Pancreas (tissue), 10 donors: ENCODE data around the gene RANBP3. TPM values are rescaled to one million over a fixed set of nuclear protein-coding genes. Genes with fewer than 3 reads are reported as not detected.

Source experiments
- ATAC-seq, 4 donors: fragments of 200-7000 bp; cut with Tn5 transposase; one replicate each; pipeline versions ENCODE4 v1.8.0 to v1.9.1; 2020; ENCODE audit warnings: mild to moderate bottlenecking in 4 of 4, moderate library complexity in 4 of 4
- DNase-seq, 6 donors: peaks; one replicate each; pipeline ENCODE4 v3.0.0-alpha.2; 2020
- FAIRE-seq: peaks from 2 replicates; lab custom pipeline; 2012; peaks lifted over from hg19 to GRCh38; lab: Jason Lieb, UNC
- H3K27ac ChIP-seq, 4 donors: fragments of 200-600 bp; sonication (generic); 1 replicate in 3 of 4; 2 replicates in 1 of 4; pipeline versions ENCODE4 v1.5.0 to v1.8.0; 2020
- H3K27me3 ChIP-seq, 4 donors: fragments of 200-600 bp; one replicate each; pipeline ENCODE4 v1.8.0; 2021
- H3K36me3 ChIP-seq, 3 donors: fragments of 200-600 bp; sonication (generic) in 1 of 3; one replicate each; pipeline versions ENCODE4 v1.5.0 to v1.8.0; 2020 to 2021
- H3K4me1 ChIP-seq, 3 donors: fragments of 200-600 bp; one replicate each; pipeline ENCODE4 v1.8.0; 2021
- H3K4me3 ChIP-seq, 4 donors: fragments of 200-600 bp; sonication (generic) in 2 of 4; one replicate each; pipeline versions ENCODE4 v1.5.0 to v1.8.0; 2020 to 2021
- H3K9me3 ChIP-seq, 4 donors: fragments of 200-600 bp; one replicate each; pipeline ENCODE4 v1.8.0; 2021
- CTCF ChIP-seq, 4 donors: fragments of 200-600 bp; sonication (generic) in 3 of 4; IDR thresholded peaks; one replicate each; pipeline versions ENCODE4 v1.5.0 to v1.8.0; 2021; ENCODE audit warnings: antibody characterized with exemption in 4 of 4
- WGBS, 2 donors: extraction: QIAGEN DNeasy Blood & Tissue Kit; methylation state at CpG; one replicate each; pipeline ENCODE4 v1.1.7; 2013; 5-methylcytosine and 5-hydroxymethylcytosine counted together
- intact Hi-C, 3 donors: fragments of 100-400 bp; cut with DNase I; formaldehyde crosslinking; loops; one replicate each; pipeline versions ENCODE4 v1.11.1 to v1.14.2; 2022
- polyA plus RNA-seq, 2 donors: library from polyadenylated mRNA; stranded (reverse); fragments of 200-250 nt; gene quantifications; one replicate each; pipeline ENCODE4 v1.2.3, GENCODE V29; 2013
- total RNA-seq, 6 donors: library from RNA; stranded (reverse); fragmentation: NEBNext Ultra II Directional in 4 of 6; extraction: Animal tissue kit (Norgen Biotek cat#: 25700) in 4 of 6; gene quantifications; one replicate each; pipeline versions ENCODE4 v1.2.1 to v1.2.4, GENCODE V29; 2021 to 2023
- donor health status: healthy with polysubstance abuse.
- donor health status: DM: no; HTN: no; CAD: no; lungs with moderate emphysema.
- donor health status: DM: no; HTN: no; CAD: no.
- donor health status: control.
- donor health status: control.
- donor health status: Bipolar disorder and iron deficiency.
- donor health status: DM: yes; HTN: yes; CAD: no.
- donor health status: DM: no; HTN: no; CAD: no.
- donor health status: DM: no; HTN: no; CAD: no.
- donor health status: DM: yes; HTN: yes; CAD: no.

Gene RANBP3
- total and polyA plus RNA-seq, 8 donors, result 27.6 to 42.2 (median 34.7) TPM

DNA sequence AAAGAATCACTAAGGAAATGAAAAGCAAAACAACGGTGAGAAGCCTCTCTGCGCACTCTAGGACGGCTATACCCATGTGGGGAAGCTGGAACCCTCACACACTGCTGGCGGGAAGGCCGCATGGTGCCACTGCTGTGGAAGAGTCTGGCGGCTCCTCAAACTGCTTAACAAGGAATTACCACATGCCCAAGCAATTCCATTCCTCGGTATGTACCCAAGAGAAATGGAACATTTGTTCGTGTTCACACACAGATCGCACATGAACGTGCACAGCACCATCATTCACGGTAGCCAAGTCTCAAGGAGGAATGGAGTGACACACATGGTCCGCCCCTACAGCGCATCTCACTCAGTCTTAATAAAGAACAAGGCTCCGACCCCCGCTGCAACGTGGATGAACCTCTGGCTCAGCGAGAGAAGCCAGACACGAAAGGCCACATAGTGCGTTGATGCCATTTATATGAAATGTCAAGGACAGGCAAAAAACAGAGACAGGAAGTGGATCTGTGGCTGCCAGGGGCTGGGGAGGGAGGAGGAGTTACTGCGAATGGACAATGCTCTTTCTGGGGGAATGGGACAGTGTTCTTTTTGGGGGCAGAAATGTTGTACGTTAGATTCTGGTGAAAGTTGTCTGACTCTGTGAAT lies 56.3 kb downstream of the RANBP3 start:
- no peaks in the 10 kb centered on the region for H3K27me3 ChIP-seq
- H3K27ac ChIP-seq, result no peak overlapping the region
- no peak for TF ChIP-seq CTCF (IDR thresholded peaks at IDR 0.05)
- H3K4me3 ChIP-seq, result no peak overlapping the region
- 84 to 87% methylated on average over 21 of the region's 21 CpGs for WGBS, 2 donors
- FAIRE-seq, result no peak
- H3K36me3 ChIP-seq, result peaks cover 0 to 75% (median 42%) of the 10 kb centered on the region in 3 donors
- no peaks in the 10 kb centered on the region for H3K4me1 ChIP-seq
- intact Hi-C loops, result no loop called here
- no peaks in the 10 kb centered on the region for H3K9me3 ChIP-seq
- no peak for ATAC-seq
- peak in 1 of 6 donors; percentile 28 for DNase-seq

DNA sequence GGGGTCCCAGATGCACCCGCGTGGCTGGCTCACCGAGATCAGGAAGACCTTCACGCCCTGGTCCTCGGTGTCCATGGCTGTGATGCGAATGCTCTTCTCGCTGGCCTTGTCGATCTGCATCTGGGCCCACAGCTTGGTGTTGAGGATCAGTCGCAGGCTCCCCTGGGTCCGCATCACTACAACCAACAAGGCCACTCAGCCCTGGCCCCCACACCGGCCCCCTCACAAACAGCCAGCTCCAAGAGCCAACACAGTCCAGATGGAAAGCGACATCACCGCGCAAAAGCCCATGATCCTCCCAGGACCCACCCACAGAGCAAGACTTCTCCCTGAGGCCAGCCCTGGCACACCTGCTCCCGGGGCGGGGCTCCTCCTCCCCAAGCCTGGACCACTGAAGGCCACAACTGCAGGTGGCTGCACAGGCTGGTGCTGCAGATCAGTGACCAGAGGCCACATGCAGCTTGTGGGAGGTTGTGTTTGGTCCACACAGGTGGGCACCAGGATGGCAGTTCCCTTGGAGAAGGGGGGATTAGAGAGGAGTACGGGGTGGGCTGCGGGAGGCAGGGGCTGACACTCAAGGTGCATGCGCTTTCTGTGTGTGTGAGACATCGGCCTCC lies 59.4 kb downstream of the RANBP3 start:
- no peak overlapping the region for H3K27ac ChIP-seq
- no peak for TF ChIP-seq CTCF (IDR thresholded peaks at IDR 0.05)
- peaks cover 0 to 54% (median 42%) of the 10 kb centered on the region in 3 donors for H3K36me3 ChIP-seq
- H3K27me3 ChIP-seq, result no peaks in the 10 kb centered on the region
- FAIRE-seq (no peak), DNase-seq (no peak), ATAC-seq (no peak)
- WGBS, 2 donors, result 94 to 97% methylated on average over 20 of the region's 20 CpGs
- no peak overlapping the region for H3K4me3 ChIP-seq
- intact Hi-C loops, result no loop called here
- H3K4me1 ChIP-seq, result no peaks in the 10 kb centered on the region
- H3K9me3 ChIP-seq, result no peaks in the 10 kb centered on the region

GRCh38 chr19:5917431-5918107 lies 60.4 kb downstream of the RANBP3 start:
- H3K27ac ChIP-seq, result no peak overlapping the region
- no peak for ATAC-seq
- WGBS, 2 donors, result 90 to 92% methylated on average over 25 to 36 of the region's 36 CpGs
- TF ChIP-seq CTCF (IDR thresholded peaks at IDR 0.05), result no peak
- intact Hi-C loops, result no loop called here
- peaks cover 0 to 46% (median 37%) of the 10 kb centered on the region in 3 donors for H3K36me3 ChIP-seq
- no peaks in the 10 kb centered on the region for H3K27me3 ChIP-seq
- no peaks in the 10 kb centered on the region for H3K4me1 ChIP-seq
- no peak overlapping the region for H3K4me3 ChIP-seq
- peak in 1 of 6 donors; percentile 58 for DNase-seq
- H3K9me3 ChIP-seq, result no peaks in the 10 kb centered on the region
- FAIRE-seq, result no peak

DNA sequence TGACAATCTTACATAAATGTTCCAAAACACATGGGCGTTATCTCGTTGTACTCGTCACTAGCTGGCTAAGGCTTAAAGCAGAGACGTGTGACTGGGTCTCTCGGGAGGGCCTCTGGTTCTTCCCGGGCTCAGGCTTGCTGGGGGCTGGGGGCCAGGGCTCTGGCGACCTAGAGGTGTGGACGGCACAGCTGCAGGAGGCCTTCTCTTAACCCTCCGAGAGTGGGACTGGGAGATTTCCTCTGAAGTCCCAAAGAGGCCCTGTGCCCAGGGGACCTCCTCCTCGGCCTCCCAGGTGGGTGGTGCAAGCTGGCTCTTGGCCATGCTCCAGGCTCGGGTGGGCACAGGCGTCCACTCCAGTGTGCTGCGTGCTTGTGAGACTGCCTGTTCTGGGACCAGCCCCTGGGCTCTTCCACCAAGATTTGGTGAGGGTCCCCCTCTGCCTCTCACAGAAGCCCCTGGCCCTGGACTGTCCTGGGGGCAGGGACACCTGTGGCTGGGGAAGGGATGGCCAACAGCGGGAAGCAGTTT lies 61.7 kb downstream of the RANBP3 start:
- Histone ChIP-seq H3K27me3 (no peaks in the 10 kb centered on the region), H3K9me3 (no peaks in the 10 kb centered on the region), H3K4me1 (no peaks in the 10 kb centered on the region), H3K4me3 (no peak overlapping the region), H3K27ac (no peak overlapping the region), H3K36me3 (peaks cover 0 to 40% (median 31%) of the 10 kb centered on the region in 3 donors)
- FAIRE-seq (no peak), ATAC-seq (no peak), DNase-seq (peak in 1 of 6 donors; percentile 77)
- intact Hi-C loops, result no loop called here
- no peak for TF ChIP-seq CTCF (IDR thresholded peaks at IDR 0.05)
- 69 to 74% methylated on average over 14 of the region's 14 CpGs for WGBS, 2 donors
